WTC11 (cell line): ENCODE results near the gene KDM4B. TPM values are rescaled to one million over a fixed set of nuclear protein-coding genes. Genes with fewer than 3 reads are reported as not detected.

Experiments used
- ATAC-seq: fragments of 200-7000 bp; cut with Tn5 transposase; 2 replicates; pipeline ENCODE4 v1.10.0; 2021; ENCODE audit warnings: mild to moderate bottlenecking, moderate library complexity
- CTCF ChIA-PET: fragments of 300-600 bp; sonication (Branson Sonifier 250); formaldehyde crosslinking; loops from one replicate; lab custom pipeline; 2021; ENCODE audit warnings: antibody characterized with exemption; lab: Charles Lee
- POLR2A ChIA-PET: fragments of 350-600 bp; sonication (Branson Sonifier 250); formaldehyde crosslinking; loops from one replicate; lab custom pipeline; 2021; ENCODE audit warnings: antibody characterized with exemption; lab: Charles Lee
- DNase-seq: peaks from one replicate; pipeline ENCODE4 v3.0.0; 2021; ENCODE audit warnings: low spot score
- H3K27ac Mint-ChIP-seq: 2 replicates; pipeline ENCODE4 v1.8.0; 2021; ENCODE audit warnings: mixed read lengths
- H3K27me3 Mint-ChIP-seq: 2 replicates; pipeline ENCODE4 v1.8.0; 2021; ENCODE audit warnings: low read depth, mild to moderate bottlenecking, moderate library complexity, mixed read lengths
- H3K36me3 Mint-ChIP-seq: 2 replicates; pipeline ENCODE4 v1.8.0; 2021; ENCODE audit warnings: mixed read lengths
- H3K4me1 Mint-ChIP-seq: 2 replicates; pipeline ENCODE4 v1.8.0; 2022; ENCODE audit warnings: mixed read lengths
- H3K4me3 Mint-ChIP-seq: 2 replicates; pipeline ENCODE4 v1.8.0; 2021; ENCODE audit warnings: mild to moderate bottlenecking, moderate library complexity, mixed read lengths
- H3K9me3 Mint-ChIP-seq: 2 replicates; pipeline ENCODE4 v1.8.0; 2021; ENCODE audit warnings: mixed read lengths
- ATF1 ChIP-seq: sonication (generic); formaldehyde crosslinking; IDR thresholded peaks from 2 replicates; pipeline ENCODE4 v1.8.1; 2023; ENCODE audit warnings: mild to moderate bottlenecking, moderate library complexity, missing genetic modification reagents
- CREM ChIP-seq: sonication (generic); formaldehyde crosslinking; IDR thresholded peaks from 2 replicates; pipeline ENCODE4 v1.8.1; 2022; ENCODE audit warnings: mild to moderate bottlenecking, missing genetic modification reagents, moderate library complexity
- ELF4 ChIP-seq: sonication (generic); formaldehyde crosslinking; IDR thresholded peaks from 2 replicates; pipeline ENCODE4 v1.8.1; 2022; ENCODE audit warnings: low read depth, mild to moderate bottlenecking, moderate library complexity, missing genetic modification reagents
- ESRRA ChIP-seq: sonication (generic); formaldehyde crosslinking; IDR thresholded peaks from 2 replicates; pipeline ENCODE4 v1.8.1; 2022; ENCODE audit warnings: mild to moderate bottlenecking, missing genetic modification reagents, borderline replicate concordance
- FOXK1 ChIP-seq: sonication (generic); formaldehyde crosslinking; IDR thresholded peaks from 2 replicates; pipeline ENCODE4 v1.8.0; 2022; ENCODE audit warnings: mild to moderate bottlenecking, moderate library complexity, missing genetic modification reagents
- GABPB1 ChIP-seq: sonication (generic); formaldehyde crosslinking; IDR thresholded peaks from 2 replicates; pipeline ENCODE4 v1.8.1; 2023; ENCODE audit warnings: mild to moderate bottlenecking, missing genetic modification reagents
- HMGA2 ChIP-seq: fragments of 250-450 bp; sonication (Bioruptor Pico); IDR thresholded peaks from 2 replicates; pipeline ENCODE4 v1.4.0; 2021; ENCODE audit warnings: mild to moderate bottlenecking, moderate library complexity
- KAT7 ChIP-seq: sonication (generic); formaldehyde crosslinking; IDR thresholded peaks from 2 replicates; pipeline ENCODE4 v1.8.1; 2023; ENCODE audit warnings: missing genetic modification reagents, mild to moderate bottlenecking, borderline replicate concordance
- NFE2L1 ChIP-seq: sonication (generic); formaldehyde crosslinking; IDR thresholded peaks from 2 replicates; pipeline ENCODE4 v1.8.1; 2023; ENCODE audit warnings: missing genetic modification reagents
- NFYB ChIP-seq: sonication (generic); formaldehyde crosslinking; conservative IDR thresholded peaks from 2 replicates; pipeline ENCODE4 v1.8.0; 2022; ENCODE audit warnings: low read depth, missing genetic modification reagents
- NR2C2 ChIP-seq: sonication (generic); formaldehyde crosslinking; IDR thresholded peaks from 2 replicates; pipeline ENCODE4 v1.8.0; 2022; ENCODE audit warnings: mild to moderate bottlenecking, missing genetic modification reagents
- PRRX2 ChIP-seq: fragments of 250-450 bp; sonication (Bioruptor Pico); IDR thresholded peaks from 2 replicates; pipeline ENCODE4 v1.8.0; 2021; ENCODE audit warnings: mild to moderate bottlenecking
- TEAD1 ChIP-seq: sonication (generic); formaldehyde crosslinking; IDR thresholded peaks from 2 replicates; pipeline ENCODE4 v1.8.0; 2022; ENCODE audit warnings: mild to moderate bottlenecking, missing genetic modification reagents
- ZNF263 ChIP-seq: sonication (generic); formaldehyde crosslinking; IDR thresholded peaks from 2 replicates; pipeline ENCODE4 v1.8.1; 2022; ENCODE audit warnings: low read depth, mild to moderate bottlenecking, moderate library complexity, missing genetic modification reagents
- ZSCAN18 ChIP-seq: fragments of 250-450 bp; sonication (Bioruptor Pico); IDR thresholded peaks from 2 replicates; pipeline ENCODE4 v2.1.2; 2022; ENCODE audit warnings: mild to moderate bottlenecking, moderate library complexity
- total RNA-seq: library from RNA; stranded (reverse); gene quantifications from 3 replicates; pipeline ENCODE4 v1.2.3, GENCODE V29; 2021
- TF ChIP-seq, protein P1 (sequence below): sonication (generic); formaldehyde crosslinking; IDR thresholded peaks from 2 replicates; pipeline ENCODE4 v1.8.0; 2023; ENCODE audit warnings: mild to moderate bottlenecking, missing genetic modification reagents
- TF ChIP-seq, protein P2 (sequence below): fragments of 250-450 bp; sonication (Bioruptor Pico); IDR thresholded peaks from 2 replicates; pipeline ENCODE4 v1.8.0; 2021; ENCODE audit warnings: mild to moderate bottlenecking
- TF ChIP-seq, protein P3 (sequence below): sonication (generic); formaldehyde crosslinking; IDR thresholded peaks from 2 replicates; pipeline ENCODE4 v1.8.1; 2022; ENCODE audit warnings: low read depth, missing genetic modification reagents, borderline replicate concordance
- TF ChIP-seq, protein P4 (sequence below): fragments of 200-600 bp; IDR thresholded peaks from 2 replicates; pipeline ENCODE4 v1.8.0; 2022; ENCODE audit warnings: antibody characterized with exemption

KDM4B gene
- total RNA-seq, 1 experiment from 2014 or later = 43.2 TPM

DNA sequence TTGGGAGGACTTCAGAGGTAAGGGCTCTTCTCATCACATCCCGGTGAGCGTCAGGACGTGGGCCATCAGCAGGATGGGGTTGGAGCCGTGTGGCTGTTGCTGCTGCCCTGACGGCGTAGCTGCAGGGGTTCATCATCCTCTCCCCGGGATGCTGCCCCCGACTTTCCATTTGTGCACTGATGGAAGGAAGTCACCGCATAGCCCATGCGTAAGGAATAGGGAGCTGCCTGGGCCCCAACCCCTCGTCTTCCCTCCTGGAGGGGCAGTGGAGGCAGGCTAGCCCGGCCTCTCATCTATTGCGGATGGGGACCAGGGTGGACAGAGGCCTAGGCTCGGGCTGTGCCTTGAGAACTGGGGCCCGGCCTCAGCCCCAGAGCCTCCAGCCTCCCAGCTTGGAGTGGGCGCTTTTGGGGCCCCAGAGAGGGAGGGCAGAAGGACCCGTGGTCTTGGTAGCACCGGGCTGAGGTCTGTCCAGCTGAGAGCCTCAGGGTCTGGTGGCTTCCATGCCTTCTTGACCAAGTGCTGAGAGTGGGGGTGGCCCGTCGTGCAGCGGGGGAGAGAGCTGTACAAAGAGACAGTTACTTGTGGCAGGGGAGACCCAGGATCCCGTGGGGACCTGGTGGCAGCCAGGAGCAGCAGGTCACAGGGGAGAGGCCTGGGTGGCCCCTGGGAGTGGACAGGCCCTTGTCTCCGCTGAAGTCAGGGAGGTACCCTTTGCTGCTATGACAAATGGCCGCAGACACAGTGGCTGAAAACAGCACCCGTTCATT, 44.0 kb downstream of the KDM4B start (continued):
- no peak for TF ChIP-seq ZSCAN18 (CRISPR knock-in tag)
- no peak for TF ChIP-seq HMGA2
- TF ChIP-seq, protein P1, sequence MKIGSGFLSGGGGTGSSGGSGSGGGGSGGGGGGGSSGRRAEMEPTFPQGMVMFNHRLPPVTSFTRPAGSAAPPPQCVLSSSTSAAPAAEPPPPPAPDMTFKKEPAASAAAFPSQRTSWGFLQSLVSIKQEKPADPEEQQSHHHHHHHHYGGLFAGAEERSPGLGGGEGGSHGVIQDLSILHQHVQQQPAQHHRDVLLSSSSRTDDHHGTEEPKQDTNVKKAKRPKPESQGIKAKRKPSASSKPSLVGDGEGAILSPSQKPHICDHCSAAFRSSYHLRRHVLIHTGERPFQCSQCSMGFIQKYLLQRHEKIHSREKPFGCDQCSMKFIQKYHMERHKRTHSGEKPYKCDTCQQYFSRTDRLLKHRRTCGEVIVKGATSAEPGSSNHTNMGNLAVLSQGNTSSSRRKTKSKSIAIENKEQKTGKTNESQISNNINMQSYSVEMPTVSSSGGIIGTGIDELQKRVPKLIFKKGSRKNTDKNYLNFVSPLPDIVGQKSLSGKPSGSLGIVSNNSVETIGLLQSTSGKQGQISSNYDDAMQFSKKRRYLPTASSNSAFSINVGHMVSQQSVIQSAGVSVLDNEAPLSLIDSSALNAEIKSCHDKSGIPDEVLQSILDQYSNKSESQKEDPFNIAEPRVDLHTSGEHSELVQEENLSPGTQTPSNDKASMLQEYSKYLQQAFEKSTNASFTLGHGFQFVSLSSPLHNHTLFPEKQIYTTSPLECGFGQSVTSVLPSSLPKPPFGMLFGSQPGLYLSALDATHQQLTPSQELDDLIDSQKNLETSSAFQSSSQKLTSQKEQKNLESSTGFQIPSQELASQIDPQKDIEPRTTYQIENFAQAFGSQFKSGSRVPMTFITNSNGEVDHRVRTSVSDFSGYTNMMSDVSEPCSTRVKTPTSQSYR (CRISPR knock-in tag) = no peak
- no peak for TF ChIP-seq TEAD1 (CRISPR knock-in tag)
- TF ChIP-seq CREM (CRISPR knock-in tag) = no peak
- no peak for TF ChIP-seq NFE2L1 (CRISPR knock-in tag)
- TF ChIP-seq, protein P2, sequence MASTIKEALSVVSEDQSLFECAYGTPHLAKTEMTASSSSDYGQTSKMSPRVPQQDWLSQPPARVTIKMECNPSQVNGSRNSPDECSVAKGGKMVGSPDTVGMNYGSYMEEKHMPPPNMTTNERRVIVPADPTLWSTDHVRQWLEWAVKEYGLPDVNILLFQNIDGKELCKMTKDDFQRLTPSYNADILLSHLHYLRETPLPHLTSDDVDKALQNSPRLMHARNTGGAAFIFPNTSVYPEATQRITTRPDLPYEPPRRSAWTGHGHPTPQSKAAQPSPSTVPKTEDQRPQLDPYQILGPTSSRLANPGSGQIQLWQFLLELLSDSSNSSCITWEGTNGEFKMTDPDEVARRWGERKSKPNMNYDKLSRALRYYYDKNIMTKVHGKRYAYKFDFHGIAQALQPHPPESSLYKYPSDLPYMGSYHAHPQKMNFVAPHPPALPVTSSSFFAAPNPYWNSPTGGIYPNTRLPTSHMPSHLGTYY (CRISPR knock-in tag) = no peak

GRCh38 chr19:5013761-5014160, 44.8 kb downstream of the KDM4B start:
- POLR2A ChIA-PET = no interaction called here
- no peaks in the 10 kb centered on the region for H3K27me3 Mint-ChIP-seq

DNA sequence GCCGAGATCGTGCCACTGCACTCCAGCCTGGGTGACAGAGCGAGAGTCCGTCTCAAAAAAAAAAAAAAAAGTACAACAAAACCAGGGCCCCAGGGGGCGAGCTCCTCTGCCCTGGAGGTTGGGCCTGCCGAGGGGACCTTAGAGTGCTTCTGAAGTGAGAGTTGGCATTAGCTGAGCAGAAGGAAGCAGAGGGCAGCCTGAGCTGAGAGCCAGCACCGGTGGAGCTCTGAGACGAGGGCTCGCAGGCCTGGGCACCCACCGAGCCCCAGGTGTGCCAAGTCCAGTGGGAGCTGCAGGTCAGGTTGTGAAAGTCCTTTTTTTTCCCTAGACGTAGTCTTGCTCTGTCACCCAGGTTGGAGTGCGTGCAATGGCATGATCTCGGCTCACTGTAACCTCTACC, 46.0 kb downstream of the KDM4B start:
- H3K36me3 Mint-ChIP-seq = peaks cover 4% of the 10 kb centered on the region; the same call in 1 of the 2 replicates
- DNase-seq (no peak), ATAC-seq (no peak)
- CTCF ChIA-PET = interaction anchor here (0.7 to 4.7 kb wide), 6 partner anchors 11 to 293 kb away, joined by 3 to 29 read pairs (median 10); partner anchors contain the start of gene KDM4B
- POLR2A ChIA-PET = no interaction called here
- H3K4me1 Mint-ChIP-seq = peaks cover 3% of the 10 kb centered on the region; the same call in 1 of the 2 replicates
- H3K27ac Mint-ChIP-seq = no peak overlapping the region
- no peak overlapping the region for H3K4me3 Mint-ChIP-seq
- H3K27me3 Mint-ChIP-seq = no peaks in the 10 kb centered on the region
- no peaks in the 10 kb centered on the region for H3K9me3 Mint-ChIP-seq
- TF ChIP-seq, protein P3, sequence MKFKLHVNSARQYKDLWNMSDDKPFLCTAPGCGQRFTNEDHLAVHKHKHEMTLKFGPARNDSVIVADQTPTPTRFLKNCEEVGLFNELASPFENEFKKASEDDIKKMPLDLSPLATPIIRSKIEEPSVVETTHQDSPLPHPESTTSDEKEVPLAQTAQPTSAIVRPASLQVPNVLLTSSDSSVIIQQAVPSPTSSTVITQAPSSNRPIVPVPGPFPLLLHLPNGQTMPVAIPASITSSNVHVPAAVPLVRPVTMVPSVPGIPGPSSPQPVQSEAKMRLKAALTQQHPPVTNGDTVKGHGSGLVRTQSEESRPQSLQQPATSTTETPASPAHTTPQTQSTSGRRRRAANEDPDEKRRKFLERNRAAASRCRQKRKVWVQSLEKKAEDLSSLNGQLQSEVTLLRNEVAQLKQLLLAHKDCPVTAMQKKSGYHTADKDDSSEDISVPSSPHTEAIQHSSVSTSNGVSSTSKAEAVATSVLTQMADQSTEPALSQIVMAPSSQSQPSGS (CRISPR knock-in tag) = no peak
- TF ChIP-seq, protein P4, sequence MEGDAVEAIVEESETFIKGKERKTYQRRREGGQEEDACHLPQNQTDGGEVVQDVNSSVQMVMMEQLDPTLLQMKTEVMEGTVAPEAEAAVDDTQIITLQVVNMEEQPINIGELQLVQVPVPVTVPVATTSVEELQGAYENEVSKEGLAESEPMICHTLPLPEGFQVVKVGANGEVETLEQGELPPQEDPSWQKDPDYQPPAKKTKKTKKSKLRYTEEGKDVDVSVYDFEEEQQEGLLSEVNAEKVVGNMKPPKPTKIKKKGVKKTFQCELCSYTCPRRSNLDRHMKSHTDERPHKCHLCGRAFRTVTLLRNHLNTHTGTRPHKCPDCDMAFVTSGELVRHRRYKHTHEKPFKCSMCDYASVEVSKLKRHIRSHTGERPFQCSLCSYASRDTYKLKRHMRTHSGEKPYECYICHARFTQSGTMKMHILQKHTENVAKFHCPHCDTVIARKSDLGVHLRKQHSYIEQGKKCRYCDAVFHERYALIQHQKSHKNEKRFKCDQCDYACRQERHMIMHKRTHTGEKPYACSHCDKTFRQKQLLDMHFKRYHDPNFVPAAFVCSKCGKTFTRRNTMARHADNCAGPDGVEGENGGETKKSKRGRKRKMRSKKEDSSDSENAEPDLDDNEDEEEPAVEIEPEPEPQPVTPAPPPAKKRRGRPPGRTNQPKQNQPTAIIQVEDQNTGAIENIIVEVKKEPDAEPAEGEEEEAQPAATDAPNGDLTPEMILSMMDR = no peak
- TF ChIP-seq FOXK1 (CRISPR knock-in tag) (no peak), ZNF263 (no peak), ATF1 (CRISPR knock-in tag) (no peak), TEAD1 (CRISPR knock-in tag) (no peak)
- TF ChIP-seq, all 79 proteins: peak for 0

More at GRCh38 chr19:5013761-5014160, 44.8 kb downstream of the KDM4B start:
- peak overlapping the region; percentile 74 for H3K27ac Mint-ChIP-seq
- no peaks in the 10 kb centered on the region for H3K9me3 Mint-ChIP-seq
- no peak for TF ChIP-seq ATF1 (CRISPR knock-in tag)
- no peak for TF ChIP-seq ESRRA (CRISPR knock-in tag)
- TF ChIP-seq NFYB (CRISPR knock-in tag) = no peak
- no peak for TF ChIP-seq ELF4 (CRISPR knock-in tag)
- TF ChIP-seq NR2C2 (CRISPR knock-in tag) = no peak
- TF ChIP-seq GABPB1 (CRISPR knock-in tag) = no peak
- TF ChIP-seq PRRX2 (CRISPR knock-in tag) = no peak
- no peak for TF ChIP-seq CREM (CRISPR knock-in tag)
- no peak for TF ChIP-seq KAT7 (CRISPR knock-in tag)
- no peak for DNase-seq
- peaks cover 4% of the 10 kb centered on the region; the same call in 1 of the 2 replicates for H3K36me3 Mint-ChIP-seq
- H3K4me1 Mint-ChIP-seq = peaks cover 3% of the 10 kb centered on the region; the same call in 1 of the 2 replicates
- ATAC-seq = no peak
- CTCF ChIA-PET = interaction anchor here (3.1 to 4.7 kb wide), 3 partner anchors 12 to 17 kb away, joined by 14 to 29 read pairs (median 19); no protein-coding TSS in a partner anchor
- H3K4me3 Mint-ChIP-seq = no peak overlapping the region
